Glomerular visceral epithelial cell (primary cell): ENCODE measurements around the gene SOX11.

ENCODE experiments used
- DNase-seq: peaks from one replicate; pipeline ENCODE4 v3.0.0-alpha.2; 2016; ENCODE audit errors: extremely low spot score

SOX11 gene

GRCh38 chr2:5692561-5693286 is 540 bp downstream of the SOX11 start:
- no peak for DNase-seq

- DNase-seq, result no peak
Observed at GRCh38 chr2:5693287-5694201, 1.4 kb downstream of the SOX11 start.

- DNase-seq, result no peak
Observed at GRCh38 chr2:5694306-5694705, 2.1 kb downstream of the SOX11 start.

GRCh38 chr2:5695654-5696403 is 3.6 kb downstream of the SOX11 start:
- no peak for DNase-seq

DNA sequence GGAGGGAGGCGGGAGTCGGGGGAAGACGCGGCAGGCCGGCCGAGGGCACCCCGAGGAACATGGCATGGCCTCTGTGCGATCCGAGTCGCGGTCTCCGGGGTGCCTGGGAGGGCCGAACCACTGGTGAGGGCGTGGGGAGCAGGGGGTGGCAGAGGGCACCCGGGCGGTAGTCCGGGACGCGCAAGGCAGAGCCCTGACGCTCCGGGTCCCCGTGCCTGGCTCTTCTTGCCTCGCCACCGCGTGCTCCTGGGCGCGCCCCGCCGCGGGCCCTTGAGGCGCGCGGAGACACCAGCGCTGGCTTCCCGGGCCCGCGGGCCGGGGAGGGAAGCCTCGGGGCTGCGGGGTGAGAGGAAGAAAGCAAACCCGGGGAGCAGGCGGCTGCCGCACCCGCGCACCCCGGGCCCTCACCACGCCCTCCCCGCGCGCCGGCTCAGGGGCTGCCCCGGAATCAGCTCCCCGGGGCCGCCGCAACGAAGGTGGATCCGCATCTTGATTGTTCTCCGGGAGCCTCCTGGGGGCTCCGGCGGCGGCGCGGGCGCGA is 4.3 kb downstream of the SOX11 start:
- DNase-seq, result no peak

GRCh38 chr2:5696945-5697521 is 4.8 kb downstream of the SOX11 start:
- no peak for DNase-seq

GRCh38 chr2:5697562-5697961 is 5.4 kb downstream of the SOX11 start:
- DNase-seq, result no peak

GRCh38 chr2:5698134-5698533 is 6.0 kb downstream of the SOX11 start:
- no peak for DNase-seq

DNA sequence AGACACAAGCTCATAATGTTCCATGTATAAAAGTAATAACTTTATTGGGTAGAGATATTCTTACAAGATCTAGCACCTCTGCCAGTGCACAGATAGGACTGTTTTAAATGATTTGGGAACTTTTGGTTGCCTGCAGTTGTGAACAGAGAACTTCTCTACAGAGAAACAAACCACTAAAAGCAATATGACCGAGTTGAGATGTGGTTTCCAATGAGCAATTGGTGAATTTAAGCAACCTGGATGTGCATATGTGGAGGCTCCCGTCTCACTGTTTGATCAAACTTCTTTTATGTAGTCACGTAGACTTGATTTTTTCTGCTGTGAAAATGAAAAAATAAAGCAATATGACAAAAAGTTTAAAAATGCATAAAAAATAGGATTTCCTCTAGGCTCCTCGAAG is 7.8 kb downstream of the SOX11 start:
- no peak for DNase-seq

DNA sequence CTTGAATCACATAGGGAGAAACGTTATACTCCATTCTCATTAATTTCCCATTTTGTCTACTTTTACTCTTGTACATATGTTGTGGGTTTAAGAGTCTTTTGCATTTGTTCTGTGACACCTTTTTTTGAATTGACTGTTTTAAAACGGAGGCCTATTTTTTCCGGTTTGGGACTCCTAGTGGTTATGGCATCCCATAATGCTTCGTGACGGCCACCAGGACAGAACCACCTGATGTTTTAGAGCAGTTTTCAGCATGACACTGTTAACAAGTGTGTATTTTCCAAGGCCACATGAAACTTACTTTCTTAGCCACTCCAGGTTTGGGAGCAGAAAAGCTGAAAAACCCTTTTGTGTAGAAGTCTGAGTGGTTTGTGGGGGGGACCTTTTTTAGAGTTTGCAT is 8.4 kb downstream of the SOX11 start:
- DNase-seq, result no peak

DNA sequence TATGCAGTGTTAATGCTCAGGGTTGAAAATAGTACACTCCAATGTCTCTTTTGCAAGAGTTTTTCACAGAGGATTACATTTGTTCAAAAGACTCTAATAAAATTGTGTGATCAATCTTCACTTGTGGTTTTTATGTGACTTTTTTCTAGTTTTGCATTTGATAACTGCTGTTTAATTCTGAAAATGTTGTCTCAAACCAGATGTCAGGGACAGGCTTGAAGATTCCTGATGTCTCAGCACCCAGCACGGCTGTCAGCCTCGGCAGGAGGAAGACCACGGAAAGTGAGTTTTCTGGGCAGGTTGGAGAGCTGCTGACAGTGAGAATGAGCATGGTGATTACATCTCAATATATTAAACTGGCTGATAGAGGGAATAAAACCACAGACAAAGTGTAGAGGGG is 9.1 kb downstream of the SOX11 start:
- DNase-seq, result no peak

DNA sequence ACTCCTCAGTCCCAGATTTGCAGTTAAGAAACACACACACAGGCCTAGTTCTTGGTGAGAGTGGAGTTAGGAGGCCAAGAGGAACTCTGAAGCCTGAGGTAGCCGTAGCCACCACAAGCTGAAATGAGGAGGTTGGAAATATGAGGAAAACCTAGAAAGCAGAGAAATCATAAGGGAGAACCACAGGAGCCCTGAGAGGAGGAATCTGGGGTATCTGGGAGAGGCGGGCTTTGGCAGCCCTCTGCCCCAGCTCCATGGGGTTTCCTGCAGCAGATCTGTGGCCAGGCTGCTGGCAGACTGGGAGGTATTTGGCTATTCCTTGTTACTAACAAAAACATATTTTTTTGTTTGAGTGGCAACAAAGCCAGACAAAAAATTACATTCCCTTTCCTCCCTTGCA is 11.0 kb downstream of the SOX11 start:
- DNase-seq, result no peak

GRCh38 chr2:5705490-5705889 is 13.3 kb downstream of the SOX11 start:
- DNase-seq, result no peak

DNA sequence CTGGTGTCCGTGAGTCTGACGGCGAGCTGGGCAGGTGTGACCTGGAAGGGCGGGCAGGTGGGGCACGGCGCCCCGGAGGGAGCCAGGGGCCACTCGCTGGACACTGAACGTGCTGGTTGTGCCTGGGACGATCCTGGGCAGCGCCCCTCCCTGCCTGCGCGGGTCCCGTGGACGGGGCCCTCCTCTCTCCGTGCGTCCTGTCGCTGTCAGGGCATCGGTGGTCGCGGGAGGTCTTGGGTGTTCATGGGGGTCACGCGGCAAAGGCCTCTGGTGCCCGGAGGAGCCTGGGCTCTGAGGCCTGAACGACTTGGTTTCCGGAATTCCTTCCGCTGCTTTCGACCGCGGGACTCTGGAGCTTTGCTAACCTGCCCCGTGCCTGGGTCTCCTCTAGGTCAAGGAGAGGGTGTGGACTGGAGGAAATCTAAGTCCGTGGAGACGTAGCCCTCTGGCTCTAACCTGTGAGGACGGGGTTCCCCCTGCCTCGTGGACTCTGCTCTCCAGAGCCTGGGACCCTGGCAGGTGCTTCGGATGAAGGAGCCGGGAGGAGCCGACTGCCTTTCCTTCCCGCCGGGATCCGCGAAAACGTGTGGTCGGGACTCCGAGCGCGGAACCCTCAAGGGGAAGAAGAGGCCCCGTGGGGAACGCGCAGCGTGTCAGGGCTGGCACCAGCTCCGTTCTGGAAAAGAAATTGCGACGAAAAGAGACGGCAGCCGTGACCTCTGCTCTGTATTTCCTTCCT is 14.7 kb downstream of the SOX11 start:
- DNase-seq, result no peak

DNA sequence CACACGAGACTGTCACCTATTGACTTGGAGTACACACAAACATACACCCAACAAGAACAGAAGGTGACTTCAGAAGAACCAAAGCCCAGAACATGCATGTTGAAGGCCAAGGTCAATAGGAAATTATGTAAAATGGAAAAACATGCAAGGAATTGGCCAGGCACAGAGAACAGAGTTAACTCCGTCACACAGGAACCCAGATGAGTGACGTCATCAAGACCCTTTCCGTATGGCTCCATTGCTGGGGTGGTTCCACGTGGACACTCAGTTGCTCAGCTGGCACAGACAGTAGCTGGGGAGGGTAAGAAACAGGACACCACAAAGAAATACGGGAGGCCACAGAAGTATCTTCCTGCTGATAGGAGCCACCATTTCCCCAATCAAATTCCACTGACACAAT is 18.4 kb downstream of the SOX11 start:
- DNase-seq, result no peak

- no peak for DNase-seq
Observed at GRCh38 chr2:5713101-5713500, 20.9 kb downstream of the SOX11 start.

GRCh38 chr2:5719629-5720334 is 27.6 kb downstream of the SOX11 start:
- DNase-seq, result no peak

- no peak for DNase-seq
Observed at GRCh38 chr2:5720426-5720825, 28.2 kb downstream of the SOX11 start.

DNA sequence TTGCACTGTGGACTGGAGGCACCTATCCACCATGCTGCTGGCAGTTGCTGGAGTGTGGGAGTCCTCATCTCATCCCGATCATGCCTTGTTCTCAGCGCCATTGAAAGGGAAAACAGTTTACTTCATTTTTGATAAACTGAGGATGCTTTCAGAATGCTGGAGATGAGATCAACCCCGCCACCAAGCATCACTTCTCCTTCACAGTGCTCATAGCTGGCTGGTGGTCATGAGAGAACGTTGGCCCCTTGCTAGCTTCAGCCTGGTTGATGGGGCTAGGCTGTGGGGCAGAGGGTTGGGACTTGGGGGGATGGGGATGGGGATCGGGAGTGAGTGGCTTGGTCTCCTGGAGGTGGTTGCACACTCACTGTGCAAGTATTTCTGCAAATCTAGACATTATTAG is 30.1 kb downstream of the SOX11 start:
- no peak for DNase-seq
